IMR-90 (cell line): ENCODE results near the gene CFAP43. TPM values are rescaled to one million over a fixed set of nuclear protein-coding genes. Genes with fewer than 3 reads are reported as not detected.
A peak's percentile ranks its signal among the peaks of the same experiment; 100 is the strongest.

Experiments
- ATAC-seq: fragments of 200-7000 bp; cut with Tn5 transposase; 2 replicates; pipeline ENCODE4 v1.9.1; 2020; ENCODE audit warnings: low read depth, mild to moderate bottlenecking, moderate library complexity
- Bru-seq: library from RNA; stranded (reverse); fragments of 400-500 nt; gene quantifications from one replicate; lab custom pipeline; 2021; lab: Mats Ljungman, UMichigan
- BruChase-seq, 2 experiments: library from RNA; stranded (reverse); fragments of 400-500 nt; gene quantifications; one replicate each; lab custom pipeline; 2021; lab: Mats Ljungman, UMichigan
- BruUV-seq: library from RNA; stranded (reverse); fragments of 400-500 nt; replicated peaks from 2 replicates; lab custom pipeline; 2021; lab: Mats Ljungman, UMichigan
- CTCF ChIA-PET: fragments of 300-600 bp; formaldehyde crosslinking; extraction: SDS; loops from one replicate; lab custom pipeline; 2021; ENCODE audit warnings: antibody characterized with exemption; lab: Yijun Ruan, JAX
- POLR2A ChIA-PET: fragments of 300-600 bp; sonication (Branson Sonifier 250); formaldehyde crosslinking; loops from one replicate; lab custom pipeline; 2022; ENCODE audit warnings: antibody characterized with exemption; ENCODE audit not compliant: unreplicated experiment; lab: Charles Lee
- DNase-seq: peaks from one replicate; pipeline ENCODE4 v3.0.0; 2013
- H2AFZ ChIP-seq: replicated peaks from 2 replicates; pipeline ENCODE3; 2013; ENCODE audit warnings: low read length, mild to moderate bottlenecking; ENCODE audit not compliant: poor library complexity
- H2AK5ac ChIP-seq: 2 replicates; pipeline ENCODE4 v1.6.1; 2013; ENCODE audit warnings: low read depth, low read length, inconsistent platforms
- H2AK9ac ChIP-seq: replicated peaks from 2 replicates; pipeline ENCODE3; 2013; ENCODE audit warnings: mild to moderate bottlenecking, low read depth, low read length, moderate library complexity; ENCODE audit not compliant: poor library complexity
- H2BK120ac ChIP-seq: 2 replicates; pipeline ENCODE4 v1.6.1; 2013; ENCODE audit warnings: low read depth, low read length, inconsistent platforms
- H2BK15ac ChIP-seq: 3 replicates; pipeline ENCODE4 v1.6.1; 2013; ENCODE audit warnings: low read depth, low read length, inconsistent platforms
- H2BK20ac ChIP-seq: 2 replicates; pipeline ENCODE4 v1.6.1; 2013; ENCODE audit warnings: low read depth, mild to moderate bottlenecking, inconsistent platforms, low read length, moderate library complexity
- H2BK5ac ChIP-seq: 2 replicates; pipeline ENCODE4 v1.6.1; 2013; ENCODE audit warnings: mild to moderate bottlenecking, low read depth, low read length, inconsistent platforms; ENCODE audit not compliant: poor library complexity, severe bottlenecking
- H3K14ac ChIP-seq: replicated peaks from 2 replicates; pipeline ENCODE4 v1.6.1; 2013; ENCODE audit warnings: low read depth, low read length, inconsistent platforms
- H3K18ac ChIP-seq: 2 replicates; pipeline ENCODE4 v1.6.1; 2013; ENCODE audit warnings: low read depth, low read length, control low read depth
- H3K23ac ChIP-seq: 2 replicates; pipeline ENCODE4 v1.6.1; 2013; ENCODE audit warnings: low read depth, low read length, inconsistent platforms
- H3K27ac ChIP-seq: 2 replicates; pipeline ENCODE4 v1.5.1; 2013; ENCODE audit warnings: mild to moderate bottlenecking, control low read depth, low read length; ENCODE audit not compliant: insufficient read depth
- H3K27me3 ChIP-seq: 2 replicates; pipeline ENCODE4 v1.6.1; 2013; ENCODE audit warnings: low read length; ENCODE audit not compliant: control insufficient read depth, insufficient read depth
- H3K36me3 ChIP-seq: 2 replicates; pipeline ENCODE4 v1.6.1; 2013; ENCODE audit warnings: low read length, mixed read lengths; ENCODE audit not compliant: control insufficient read depth, insufficient read depth
- H3K4ac ChIP-seq: 2 replicates; pipeline ENCODE4 v1.6.1; 2013; ENCODE audit warnings: low read depth, low read length, inconsistent platforms
- H3K4me1 ChIP-seq: 2 replicates; pipeline ENCODE4 v1.6.1; 2013; ENCODE audit warnings: low read length, mixed read lengths; ENCODE audit not compliant: control insufficient read depth, insufficient read depth
- H3K4me2 ChIP-seq: 2 replicates; pipeline ENCODE4 v1.6.1; 2013; ENCODE audit warnings: low read depth, mild to moderate bottlenecking, control low read depth, low read length, moderate library complexity
- H3K4me3 ChIP-seq: 2 replicates; pipeline ENCODE4 v1.5.1; 2013; ENCODE audit warnings: low read depth, mild to moderate bottlenecking, control low read depth, low read length, moderate library complexity; ENCODE audit not compliant: insufficient read depth
- H3K56ac ChIP-seq: 2 replicates; pipeline ENCODE4 v1.6.1; 2013; ENCODE audit warnings: low read length, inconsistent platforms; ENCODE audit not compliant: insufficient read depth; ENCODE audit errors: extremely low read depth
- H3K79me1 ChIP-seq, 2 experiments: 2 replicates each; pipeline ENCODE4 v1.6.1; 2013; ENCODE audit warnings: low read length in 2 of 2, inconsistent platforms in 1 of 2, low read depth in 1 of 2
- H3K9ac ChIP-seq: 2 replicates; pipeline ENCODE4 v1.6.1; 2013; ENCODE audit warnings: low read depth, low read length, control low read depth
- H3K9me1 ChIP-seq: 2 replicates; pipeline ENCODE4 v1.6.1; 2013; ENCODE audit warnings: low read length, inconsistent platforms; ENCODE audit not compliant: insufficient read depth
- H3K9me3 ChIP-seq: 2 replicates; pipeline ENCODE4 v1.6.1; 2013; ENCODE audit warnings: low read length; ENCODE audit not compliant: control insufficient read depth, insufficient read depth
- H4K20me1 ChIP-seq: 2 replicates; pipeline ENCODE4 v1.6.1; 2013; ENCODE audit warnings: low read length, inconsistent platforms; ENCODE audit not compliant: insufficient read depth
- H4K5ac ChIP-seq: 2 replicates; pipeline ENCODE4 v1.6.1; 2013; ENCODE audit warnings: mild to moderate bottlenecking, low read depth, low read length, control low read depth
- H4K8ac ChIP-seq, 2 experiments: 2 replicates each; pipeline ENCODE4 v1.6.1; 2013; ENCODE audit warnings: low read depth in 2 of 2, low read length in 2 of 2, control low read depth in 1 of 2, inconsistent platforms in 1 of 2
- H4K91ac ChIP-seq: 2 replicates; pipeline ENCODE4 v1.6.1; 2013; ENCODE audit warnings: low read depth, low read length, inconsistent platforms; ENCODE audit not compliant: insufficient read depth
- MAZ ChIP-seq: IDR thresholded peaks from 2 replicates; pipeline ENCODE4 v1.6.1; 2012; ENCODE audit warnings: low read depth, mild to moderate bottlenecking, low read length, improper control_type of control experiment, moderate library complexity, borderline replicate concordance
- MXI1 ChIP-seq: IDR thresholded peaks from 2 replicates; pipeline ENCODE4 v1.6.1; 2012; ENCODE audit warnings: low read depth, mild to moderate bottlenecking, low read length, moderate library complexity, borderline replicate concordance
- RAD21 ChIP-seq: IDR thresholded peaks from 2 replicates; pipeline ENCODE4 v1.6.1; 2012; ENCODE audit warnings: low read length, improper control_type of control experiment
- WGBS, 2 experiments: methylation state at CpG; one replicate each; pipeline versions ENCODE4 v1.1.5 to v1.1.7; 2013; ENCODE audit warnings: missing lambda C conversion rate in 2 of 2; ENCODE audit not compliant: insufficient read length in 1 of 2; ENCODE audit errors: extremely low coverage in 2 of 2; 5-methylcytosine and 5-hydroxymethylcytosine counted together
- dilution Hi-C: fragments of 300-500 bp; cut with HindIII; formaldehyde crosslinking; loops from one replicate; pipeline ENCODE4 v1.14.3; 2018; ENCODE audit warnings: low sequenced_read_pairs; ENCODE audit not compliant: unreplicated experiment
- in situ Hi-C: fragments of 300-500 bp; cut with MboI; formaldehyde crosslinking; loops from 3 replicates; pipeline ENCODE4 v1.14.3; 2019; ENCODE audit warnings: low sequenced_read_pairs, inconsistent platforms, mixed read lengths
- intact Hi-C: fragments of 100-400 bp; cut with micrococcal nuclease; formaldehyde crosslinking; loops from 2 replicates; pipeline ENCODE4 v1.10.0; 2022
- long read RNA-seq: library from polyadenylated mRNA; unstranded; transcript quantifications from one replicate; pipeline ENCODE4 v2.0.0, GENCODE V29; 2021; ENCODE audit not compliant: unreplicated experiment
- polyA plus RNA-seq, 3 experiments: library from polyadenylated mRNA; depleted of rRNA; stranded (reverse); fragments of >200 nt; gene quantifications; 2 replicates each; pipeline ENCODE4 v1.2.3, GENCODE V29; 2012; ENCODE audit warnings: low replicate concordance in 1 of 3
- total RNA-seq: library from RNA; depleted of rRNA; stranded (reverse); fragments of >200 nt; gene quantifications from 2 replicates; pipeline ENCODE4 v1.2.3, GENCODE V29; 2012; rRNA removed

CFAP43 gene, protein sequence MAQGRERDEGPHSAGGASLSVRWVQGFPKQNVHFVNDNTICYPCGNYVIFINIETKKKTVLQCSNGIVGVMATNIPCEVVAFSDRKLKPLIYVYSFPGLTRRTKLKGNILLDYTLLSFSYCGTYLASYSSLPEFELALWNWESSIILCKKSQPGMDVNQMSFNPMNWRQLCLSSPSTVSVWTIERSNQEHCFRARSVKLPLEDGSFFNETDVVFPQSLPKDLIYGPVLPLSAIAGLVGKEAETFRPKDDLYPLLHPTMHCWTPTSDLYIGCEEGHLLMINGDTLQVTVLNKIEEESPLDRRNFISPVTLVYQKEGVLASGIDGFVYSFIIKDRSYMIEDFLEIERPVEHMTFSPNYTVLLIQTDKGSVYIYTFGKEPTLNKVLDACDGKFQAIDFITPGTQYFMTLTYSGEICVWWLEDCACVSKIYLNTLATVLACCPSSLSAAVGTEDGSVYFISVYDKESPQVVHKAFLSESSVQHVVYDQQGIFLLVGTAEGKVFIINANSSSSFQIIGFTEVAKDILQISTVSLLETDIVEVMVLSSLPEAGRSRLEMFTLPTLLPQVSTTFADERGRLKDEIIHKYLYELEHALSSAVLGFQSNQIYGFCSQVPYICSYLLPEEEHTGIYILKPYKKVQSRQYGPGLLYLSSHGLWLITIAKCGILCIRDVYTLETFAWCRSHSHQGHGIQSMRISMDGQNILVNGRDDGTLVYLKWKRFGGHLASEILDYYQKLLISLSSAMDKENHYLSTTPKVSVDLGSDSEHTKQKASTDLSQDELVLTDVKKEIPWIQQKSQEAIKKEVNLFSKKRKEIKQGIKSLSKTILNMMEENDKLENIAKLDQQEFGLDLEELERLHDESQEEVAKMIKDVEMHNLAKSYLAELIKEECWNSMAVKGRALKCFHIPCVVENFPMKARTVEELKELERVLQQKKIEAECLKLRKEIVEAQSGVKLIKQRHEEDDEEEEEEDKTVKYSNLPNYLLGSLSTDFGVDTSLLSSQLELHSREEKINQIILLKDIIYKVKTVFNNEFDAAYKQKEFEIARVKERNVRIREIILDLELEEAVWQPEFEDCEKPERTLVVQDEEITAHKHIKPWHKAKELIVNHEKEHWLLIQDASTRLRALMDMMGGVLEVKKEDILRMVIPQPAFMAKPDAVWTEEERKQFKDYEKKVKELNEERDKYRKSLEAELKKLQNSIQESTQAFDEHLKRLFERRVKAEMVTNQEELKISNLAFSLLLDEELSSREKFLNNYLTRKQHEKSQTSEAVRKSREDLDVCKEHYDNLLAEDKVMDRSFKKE (N-terminal part only)
- total RNA-seq: under 0.01 TPM in 1 of 2 replicates, not detected in the other
- 0.05 and 0.07 TPM in 2 replicates for polyA plus RNA-seq (2012; rRNA removed)
- polyA plus RNA-seq (2012; cell fraction: cytosol; rRNA removed): 0.04 TPM in 1 of 2 replicates, not detected in the other
- polyA plus RNA-seq (2012; cell fraction: nucleus; rRNA removed; ENCODE audit: low replicate concordance): 0.02 TPM in 1 of 2 replicates, not detected in the other
- Bru-seq, nascent RNA: percentile 9 among the genes with signal in this experiment
- BruChase-seq, experiment 1, labeled RNA remaining after a 6-hour chase: percentile 14 among the genes with signal in this experiment
- percentile 12 among the genes with signal in this experiment for BruChase-seq, experiment 2, labeled RNA remaining after a 2-hour chase
- long read RNA-seq: 0 reads

GRCh38 chr10:104231784-104232612, at the start of gene CFAP43:
CFAP43 (minus strand) TSS chr10:104232364; CDS start chr10:104232246, 118 bp downstream.
- H3K9ac ChIP-seq: peak within 1 kb of the TSS; percentile 65
- H2AFZ ChIP-seq: peak within 1 kb of the TSS; percentile 98
- no peak within 1 kb of the TSS for H2BK20ac ChIP-seq
- no peaks in the 10 kb centered on the region for H3K36me3 ChIP-seq
- H2AK9ac ChIP-seq: peak within 1 kb of the TSS; percentile 71
- no TSS peak for BruUV-seq
- H2AK5ac ChIP-seq: no peak within 1 kb of the TSS
- H4K5ac ChIP-seq: peak within 1 kb of the TSS; percentile 10; the same call in 1 of the 2 replicates
- no peaks in the 10 kb centered on the region for H3K4me1 ChIP-seq
- H3K18ac ChIP-seq: no peak within 1 kb of the TSS
- no peaks in the 10 kb centered on the region for H4K20me1 ChIP-seq
- TF ChIP-seq MXI1 (0 out of 2 replicates have a peak, but pooled peaks have one; percentile 56), RAD21 (no peak), MAZ (peak; percentile 39; the same call in 1 of the 2 replicates)
- ChIA-PET CTCF (no interaction called here), POLR2A (no interaction called here)
- dilution Hi-C loops: no loop called here
- no peaks in the 10 kb centered on the region for H3K9me3 ChIP-seq
- no peak within 1 kb of the TSS for H2BK5ac ChIP-seq
- no peak within 1 kb of the TSS for H3K4ac ChIP-seq
- no peak within 1 kb of the TSS for H3K23ac ChIP-seq
- in situ Hi-C loops: no loop called here
- no peak within 1 kb of the TSS for H4K91ac ChIP-seq
- intact Hi-C loops: loop anchor here (2.0 kb wide), 1 partner anchor 63 kb away; no protein-coding TSS in a partner anchor
- H3K79me1 ChIP-seq: no peaks in the 10 kb centered on the region
- peak within 1 kb of the TSS; percentile 96 for H3K4me3 ChIP-seq
- peak within 1 kb of the TSS; percentile 88 for H3K4me2 ChIP-seq
- no peak within 1 kb of the TSS; the same call in 1 of the 2 replicates for H3K27ac ChIP-seq
- H3K27me3 ChIP-seq: no peaks in the 10 kb centered on the region
- H4K8ac ChIP-seq: peak within 1 kb of the TSS; percentile 26 to 28; a peak in 1 of 4 replicates
- WGBS, 2 experiments: 0% methylated on average over 30 of the region's 60 CpGs; no CpG with 5 or more reads in 1 of the 2 experiments
- H3K14ac ChIP-seq: no peak within 1 kb of the TSS
- DNase-seq (peak; percentile 91), ATAC-seq (peak; percentile 100)
- H3K56ac ChIP-seq: no peak within 1 kb of the TSS
- no peak within 1 kb of the TSS for H2BK15ac ChIP-seq
- no peaks in the 10 kb centered on the region for H3K9me1 ChIP-seq
- H2BK120ac ChIP-seq: no peak within 1 kb of the TSS
